RWPE2 (cell line): Measurements from ENCODE around the gene MAP3K5.

ENCODE experiments used
- ATAC-seq: fragments of 200-7000 bp; cut with Tn5 transposase; 3 replicates; pipeline ENCODE4 v1.9.1; 2021; ENCODE audit warnings: low read depth
- DNase-seq: peaks from one replicate; pipeline ENCODE4 v3.0.0-alpha.2; 2020; ENCODE audit warnings: low spot score
- H3K27ac ChIP-seq: fragments of 450-650 bp; 2 replicates; pipeline ENCODE4 v1.5.1; 2017; ENCODE audit warnings: mild to moderate bottlenecking; ENCODE audit not compliant: poor library complexity, severe bottlenecking
- H3K27me3 ChIP-seq: fragments of 250-450 bp; sonication (Bioruptor Pico); 2 replicates; pipeline ENCODE4 v1.5.1; 2021; ENCODE audit warnings: mild to moderate bottlenecking, moderate library complexity; ENCODE audit not compliant: insufficient read depth, poor library complexity, severe bottlenecking
- H3K36me3 ChIP-seq: fragments of 250-450 bp; sonication (Bioruptor Pico); 2 replicates; pipeline ENCODE4 v1.5.1; 2020; ENCODE audit warnings: low read depth, mild to moderate bottlenecking, moderate library complexity
- H3K4me1 ChIP-seq: fragments of 250-450 bp; sonication (Bioruptor Pico); 2 replicates; pipeline ENCODE4 v1.5.1; 2021; ENCODE audit warnings: mild to moderate bottlenecking, moderate library complexity; ENCODE audit not compliant: insufficient read depth, poor library complexity, severe bottlenecking
- H3K4me3 ChIP-seq: fragments of 250-450 bp; sonication (Bioruptor Pico); 2 replicates; pipeline ENCODE4 v1.5.1; 2021; ENCODE audit warnings: mild to moderate bottlenecking, moderate library complexity; ENCODE audit not compliant: severe bottlenecking
- H3K9me3 ChIP-seq: fragments of 250-450 bp; sonication (Bioruptor Pico); 2 replicates; pipeline ENCODE4 v1.5.1; 2021; ENCODE audit warnings: mild to moderate bottlenecking, moderate library complexity; ENCODE audit not compliant: severe bottlenecking
- CTCF ChIP-seq: fragments of 450-650 bp; IDR thresholded peaks from one replicate; pipeline ENCODE4 v1.5.1; 2017; ENCODE audit warnings: mild to moderate bottlenecking, moderate library complexity; ENCODE audit not compliant: poor library complexity, severe bottlenecking

The MAP3K5 gene

GRCh38 chr6:136771306-136771705 lies 21.0 kb downstream of the MAP3K5 start:
- no peaks in the 10 kb centered on the region for H3K36me3 ChIP-seq
- no peak overlapping the region for H3K4me3 ChIP-seq
- peaks cover 13% of the 10 kb centered on the region for H3K4me1 ChIP-seq
- H3K9me3 ChIP-seq, result no peaks in the 10 kb centered on the region
- no peak for DNase-seq
- ATAC-seq, result no peak
- no peaks in the 10 kb centered on the region for H3K27me3 ChIP-seq
- no peak for TF ChIP-seq CTCF
- H3K27ac ChIP-seq, result no peak overlapping the region

- Histone ChIP-seq H3K4me1 (peaks cover 6% of the 10 kb centered on the region), H3K27me3 (no peaks in the 10 kb centered on the region), H3K4me3 (no peak overlapping the region), H3K36me3 (no peaks in the 10 kb centered on the region), H3K9me3 (no peaks in the 10 kb centered on the region), H3K27ac (no peak overlapping the region)
- no peak for TF ChIP-seq CTCF
- DNase-seq, result no peak
- no peak for ATAC-seq
Measured at GRCh38 chr6:136769759-136770158, 22.5 kb downstream of the MAP3K5 start.

- no peak for DNase-seq
- Histone ChIP-seq H3K9me3 (no peaks in the 10 kb centered on the region), H3K27ac (no peak overlapping the region), H3K4me1 (peaks cover under 1% of the 10 kb centered on the region), H3K36me3 (no peaks in the 10 kb centered on the region), H3K4me3 (no peak overlapping the region), H3K27me3 (no peaks in the 10 kb centered on the region)
- no peak for ATAC-seq
- TF ChIP-seq CTCF, result no peak
Measured at GRCh38 chr6:136769124-136769523, 23.2 kb downstream of the MAP3K5 start.

- Histone ChIP-seq H3K27me3 (no peaks in the 10 kb centered on the region), H3K9me3 (no peaks in the 10 kb centered on the region), H3K4me3 (no peak overlapping the region), H3K4me1 (no peaks in the 10 kb centered on the region), H3K36me3 (no peaks in the 10 kb centered on the region), H3K27ac (no peak overlapping the region)
- ATAC-seq, result no peak
- DNase-seq, result no peak
- no peak for TF ChIP-seq CTCF
Measured at GRCh38 chr6:136767570-136768309, 24.5 kb downstream of the MAP3K5 start.

- no peak overlapping the region for H3K27ac ChIP-seq
Measured at GRCh38 chr6:136767103-136767502, 25.2 kb downstream of the MAP3K5 start.

More at GRCh38 chr6:136767103-136767502, 25.2 kb downstream of the MAP3K5 start:
- Histone ChIP-seq H3K9me3 (no peaks in the 10 kb centered on the region), H3K4me3 (no peak overlapping the region), H3K36me3 (no peaks in the 10 kb centered on the region), H3K27me3 (no peaks in the 10 kb centered on the region), H3K4me1 (no peaks in the 10 kb centered on the region)
- no peak for ATAC-seq
- no peak for TF ChIP-seq CTCF
- no peak for DNase-seq
